Measurements from ENCODE around the gene BORCS5. TPM values are rescaled to one million over a fixed set of nuclear protein-coding genes. Genes with fewer than 3 reads are reported as not detected.
"Not testable (repeated sequence)": the region's sequence is repeated elsewhere in the genome, so short reads cannot be mapped to it uniquely, and the experiment has no call there.

BORCS5 gene
- polyA plus RNA-seq, 3 donors, result 5.9 to 11.4 (median 7.9) TPM

- H3K27ac ChIP-seq (ENCODE audit: low read depth, low read length), result no peak overlapping the region
- 56 to 93% (median 59%) methylated on average over 1 of the region's 1 CpG for WGBS, 3 donors
These were observed 51.4 kb downstream of the BORCS5 start for GRCh38 chr12:12408265-12408690.

GRCh38 chr12:12409337-12409736, 52.5 kb downstream of the BORCS5 start:
- not testable (repeated sequence) for H3K27ac ChIP-seq (ENCODE audit: low read depth, low read length)
- 68 to 94% (median 82%) methylated on average over 1 of the region's 2 CpGs for WGBS, 3 donors

GRCh38 chr12:12415886-12416285, 59.0 kb downstream of the BORCS5 start:
- no peak overlapping the region for H3K27ac ChIP-seq (ENCODE audit: low read depth, low read length)
- WGBS, 3 donors, result 91 to 95% (median 91%) methylated on average over 2 of the region's 2 CpGs

- WGBS, 3 donors, result 97 to 100% (median 99%) methylated on average over 3 of the region's 3 CpGs
- H3K27ac ChIP-seq (ENCODE audit: low read depth, low read length), result not testable (repeated sequence)
These were observed 62.3 kb downstream of the BORCS5 start for GRCh38 chr12:12419165-12419564.

GRCh38 chr12:12423367-12423766, 66.5 kb downstream of the BORCS5 start:
- H3K27ac ChIP-seq (ENCODE audit: low read depth, low read length), result no peak overlapping the region
- 88 to 96% (median 94%) methylated on average over 2 of the region's 2 CpGs for WGBS, 3 donors

GRCh38 chr12:12425001-12425400, 68.1 kb downstream of the BORCS5 start:
- WGBS, 3 donors, result 70 to 96% (median 94%) methylated on average over 2 of the region's 2 CpGs
- no peak overlapping the region for H3K27ac ChIP-seq (ENCODE audit: low read depth, low read length)

- WGBS, 3 donors, result 72 to 89% (median 77%) methylated on average over 1 of the region's 1 CpG
- H3K27ac ChIP-seq (ENCODE audit: low read depth, low read length), result no peak overlapping the region
These were observed 68.7 kb downstream of the BORCS5 start for GRCh38 chr12:12425616-12426015.

- WGBS, 3 donors, result 73 to 99% (median 97%) methylated on average over 4 of the region's 4 CpGs
These were observed 70.7 kb downstream of the BORCS5 start for GRCh38 chr12:12427568-12427967.

GRCh38 chr12:12428047-12428446, 71.2 kb downstream of the BORCS5 start:
- 70 to 93% (median 86%) methylated on average over 2 of the region's 2 CpGs for WGBS, 3 donors
- no peak overlapping the region for H3K27ac ChIP-seq (ENCODE audit: low read depth, low read length)

More at GRCh38 chr12:12427568-12427967, 70.7 kb downstream of the BORCS5 start:
- no peak overlapping the region for H3K27ac ChIP-seq (ENCODE audit: low read depth, low read length)

- 92 to 94% (median 93%) methylated on average over 7 of the region's 7 CpGs for WGBS, 3 donors
- no peak overlapping the region for H3K27ac ChIP-seq (ENCODE audit: low read depth, low read length)
These were observed 72.2 kb downstream of the BORCS5 start for GRCh38 chr12:12428961-12429657.

- H3K27ac ChIP-seq (ENCODE audit: low read depth, low read length), result no peak overlapping the region
These were observed 75.5 kb downstream of the BORCS5 start for GRCh38 chr12:12432364-12432763.

GRCh38 chr12:12433203-12433731, 76.4 kb downstream of the BORCS5 start:
- H3K27ac ChIP-seq (ENCODE audit: low read depth, low read length), result no peak overlapping the region
- 81 to 93% (median 87%) methylated on average over 4 of the region's 4 CpGs for WGBS, 3 donors

- H3K27ac ChIP-seq (ENCODE audit: low read depth, low read length), result no peak overlapping the region
- 93 to 100% (median 96%) methylated on average over 2 of the region's 2 CpGs for WGBS, 3 donors
These were observed 80.0 kb downstream of the BORCS5 start for GRCh38 chr12:12436831-12437345.

- 44 to 84% (median 48%) methylated on average over 6 of the region's 6 CpGs for WGBS, 3 donors
- H3K27ac ChIP-seq (ENCODE audit: low read depth, low read length), result no peak overlapping the region
These were observed 82.8 kb downstream of the BORCS5 start for GRCh38 chr12:12439636-12440035.

- no peak overlapping the region for H3K27ac ChIP-seq (ENCODE audit: low read depth, low read length)
- 87 to 96% (median 91%) methylated on average over 4 of the region's 4 CpGs for WGBS, 3 donors
These were observed 84.0 kb downstream of the BORCS5 start for GRCh38 chr12:12440784-12441428.

- H3K27ac ChIP-seq (ENCODE audit: low read depth, low read length), result no peak overlapping the region
- 95 to 100% (median 97%) methylated on average over 2 of the region's 2 CpGs for WGBS, 3 donors
These were observed 84.5 kb downstream of the BORCS5 start for GRCh38 chr12:12441429-12441807.

GRCh38 chr12:12441843-12442461, 85.1 kb downstream of the BORCS5 start:
- WGBS, 3 donors, result 56 to 73% (median 59%) methylated on average over 4 of the region's 4 CpGs
- H3K27ac ChIP-seq (ENCODE audit: low read depth, low read length), result no peak overlapping the region

- H3K27ac ChIP-seq (ENCODE audit: low read depth, low read length), result no peak overlapping the region
- whole genome bisulfite sequencing, 3 donors, result 62 to 73% (median 69%) methylated on average over 5 of the region's 5 CpGs
These were observed 85.7 kb downstream of the BORCS5 start for GRCh38 chr12:12442548-12443071.

- WGBS, 3 donors, result 39 to 71% (median 54%) methylated on average over 5 of the region's 5 CpGs
These were observed 86.6 kb downstream of the BORCS5 start for GRCh38 chr12:12443431-12443878.

More at GRCh38 chr12:12443431-12443878, 86.6 kb downstream of the BORCS5 start:
- no peak overlapping the region for H3K27ac ChIP-seq (ENCODE audit: low read depth, low read length)

Data from adipose tissue (tissue), 3 donors.